MCF 10A (cell line): ENCODE data around the gene SMAGP. TPM values are rescaled to one million over a fixed set of nuclear protein-coding genes. Genes with fewer than 3 reads are reported as not detected.
"Not testable (repeated sequence)": the region's sequence is repeated elsewhere in the genome, so short reads cannot be mapped to it uniquely, and the experiment has no call there.

Experiments used
- BruUV-seq: library from RNA; stranded (reverse); fragments of 400-500 nt; replicated peaks from 2 replicates; lab custom pipeline; 2021; lab: Mats Ljungman, UMichigan
- CTCF ChIA-PET: fragments of 300-600 bp; sonication (Branson Sonifier 250); formaldehyde crosslinking; extraction: SDS; loops from one replicate; lab custom pipeline; 2021; ENCODE audit warnings: antibody characterized with exemption, inconsistent platforms; lab: Yijun Ruan, JAX
- POLR2A ChIA-PET: fragments of 300-600, 350-650 bp; sonication (Branson Sonifier 250); formaldehyde crosslinking; extraction: SDS; loops from one replicate; lab custom pipeline; 2020; ENCODE audit warnings: antibody characterized with exemption, inconsistent platforms; lab: Yijun Ruan, JAX
- DNase-seq: peaks from one replicate; pipeline ENCODE4 v3.0.0-alpha.2; 2018; ENCODE audit not compliant: unreplicated experiment
- H3K27ac Mint-ChIP-seq: one replicate; pipeline ENCODE4 v1.8.0; 2022; ENCODE audit warnings: mild to moderate bottlenecking, low read depth, mixed read lengths; ENCODE audit not compliant: unreplicated experiment
- H3K27me3 Mint-ChIP-seq: one replicate; pipeline ENCODE4 v1.8.0; 2022; ENCODE audit warnings: mixed read lengths; ENCODE audit not compliant: insufficient read depth, unreplicated experiment
- H3K36me3 Mint-ChIP-seq: one replicate; pipeline ENCODE4 v1.8.0; 2022; ENCODE audit warnings: mild to moderate bottlenecking, moderate library complexity, mixed read lengths; ENCODE audit not compliant: insufficient read depth, unreplicated experiment
- H3K4me1 Mint-ChIP-seq: one replicate; pipeline ENCODE4 v1.8.0; 2022; ENCODE audit warnings: mixed read lengths; ENCODE audit not compliant: insufficient read depth, unreplicated experiment
- H3K4me3 Mint-ChIP-seq: one replicate; pipeline ENCODE4 v1.8.0; 2022; ENCODE audit warnings: mild to moderate bottlenecking, moderate library complexity, mixed read lengths; ENCODE audit not compliant: unreplicated experiment
- H3K9me3 Mint-ChIP-seq: one replicate; pipeline ENCODE4 v1.8.0; 2022; ENCODE audit warnings: mixed read lengths; ENCODE audit not compliant: unreplicated experiment
- intact Hi-C: fragments of 100-400 bp; cut with micrococcal nuclease; formaldehyde crosslinking; loops from 2 replicates; pipeline ENCODE4 v1.14.1; 2022
- total RNA-seq: library from RNA; stranded (reverse); gene quantifications from 2 replicates; pipeline ENCODE4 v1.2.3, GENCODE V29; 2022
- TF ChIP-seq, protein P1 (sequence below): fragments of 200-600 bp; IDR thresholded peaks from one replicate; pipeline ENCODE4 v1.8.0; 2022; ENCODE audit warnings: antibody characterized with exemption, mild to moderate bottlenecking; ENCODE audit not compliant: unreplicated experiment

Gene SMAGP
- total RNA-seq, 1 experiment from 2014 or later: 17.4 TPM

DNA sequence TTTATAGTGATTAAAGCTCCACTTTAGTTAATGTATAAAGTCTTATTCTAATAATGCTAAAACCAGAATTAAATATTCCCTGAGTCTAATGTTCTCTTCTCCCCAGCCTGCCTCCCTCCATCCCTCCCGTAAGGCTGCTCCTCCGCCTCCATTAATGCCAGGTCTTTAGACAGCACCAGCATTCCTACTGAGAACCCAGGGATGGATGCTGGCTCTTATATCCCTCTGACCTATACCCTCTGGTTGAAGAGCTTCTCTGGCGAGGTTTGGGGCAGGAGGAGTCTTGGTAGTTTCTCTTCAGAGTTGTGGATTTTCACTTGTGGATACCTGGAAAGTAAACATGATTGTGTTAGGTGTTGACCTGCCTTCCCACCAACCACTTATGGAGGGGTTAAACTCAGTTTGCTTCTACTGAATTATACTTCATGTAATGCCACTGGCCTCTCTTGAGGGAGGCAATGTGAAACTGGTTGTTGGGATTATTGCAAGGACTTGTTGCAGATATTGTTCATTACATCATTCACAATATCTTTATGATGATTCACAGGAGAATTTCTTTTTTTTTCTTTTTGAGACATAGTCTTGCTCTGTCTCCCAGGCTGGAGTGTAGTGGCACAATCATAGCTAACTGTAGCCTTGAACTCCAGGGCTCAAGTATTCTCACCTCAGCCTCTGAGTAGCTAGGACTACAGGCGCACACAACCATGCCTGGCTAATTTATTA lies 11.1 kb upstream of the SMAGP start:
- no peaks in the 10 kb centered on the region for H3K27me3 Mint-ChIP-seq
- no peak overlapping the region for H3K27ac Mint-ChIP-seq
- ChIA-PET POLR2A (interaction anchor here (0.6 to 2.2 kb wide), 5 partner anchors 7 to 90 kb away, joined by 3 to 11 read pairs (median 4); partner anchors contain the start of genes DAZAP2 and SMAGP), CTCF (interaction anchor here (0.6 to 1.7 kb wide), 6 partner anchors 11 to 881 kb away, joined by 3 to 9 read pairs (median 4); partner anchors contain the start of gene SMAGP)
- TF ChIP-seq, protein P1, sequence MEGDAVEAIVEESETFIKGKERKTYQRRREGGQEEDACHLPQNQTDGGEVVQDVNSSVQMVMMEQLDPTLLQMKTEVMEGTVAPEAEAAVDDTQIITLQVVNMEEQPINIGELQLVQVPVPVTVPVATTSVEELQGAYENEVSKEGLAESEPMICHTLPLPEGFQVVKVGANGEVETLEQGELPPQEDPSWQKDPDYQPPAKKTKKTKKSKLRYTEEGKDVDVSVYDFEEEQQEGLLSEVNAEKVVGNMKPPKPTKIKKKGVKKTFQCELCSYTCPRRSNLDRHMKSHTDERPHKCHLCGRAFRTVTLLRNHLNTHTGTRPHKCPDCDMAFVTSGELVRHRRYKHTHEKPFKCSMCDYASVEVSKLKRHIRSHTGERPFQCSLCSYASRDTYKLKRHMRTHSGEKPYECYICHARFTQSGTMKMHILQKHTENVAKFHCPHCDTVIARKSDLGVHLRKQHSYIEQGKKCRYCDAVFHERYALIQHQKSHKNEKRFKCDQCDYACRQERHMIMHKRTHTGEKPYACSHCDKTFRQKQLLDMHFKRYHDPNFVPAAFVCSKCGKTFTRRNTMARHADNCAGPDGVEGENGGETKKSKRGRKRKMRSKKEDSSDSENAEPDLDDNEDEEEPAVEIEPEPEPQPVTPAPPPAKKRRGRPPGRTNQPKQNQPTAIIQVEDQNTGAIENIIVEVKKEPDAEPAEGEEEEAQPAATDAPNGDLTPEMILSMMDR: no peak
- H3K4me3 Mint-ChIP-seq: no peak overlapping the region
- no peaks in the 10 kb centered on the region for H3K9me3 Mint-ChIP-seq
- TSS peak; percentile 28 for BruUV-seq
- no peaks in the 10 kb centered on the region for H3K36me3 Mint-ChIP-seq
- DNase-seq: peak; percentile 35
- H3K4me1 Mint-ChIP-seq: no peaks in the 10 kb centered on the region
- intact Hi-C loops: loop anchor here (5.0 kb wide), 1 partner anchor 46 kb away; no protein-coding TSS in a partner anchor

DNA sequence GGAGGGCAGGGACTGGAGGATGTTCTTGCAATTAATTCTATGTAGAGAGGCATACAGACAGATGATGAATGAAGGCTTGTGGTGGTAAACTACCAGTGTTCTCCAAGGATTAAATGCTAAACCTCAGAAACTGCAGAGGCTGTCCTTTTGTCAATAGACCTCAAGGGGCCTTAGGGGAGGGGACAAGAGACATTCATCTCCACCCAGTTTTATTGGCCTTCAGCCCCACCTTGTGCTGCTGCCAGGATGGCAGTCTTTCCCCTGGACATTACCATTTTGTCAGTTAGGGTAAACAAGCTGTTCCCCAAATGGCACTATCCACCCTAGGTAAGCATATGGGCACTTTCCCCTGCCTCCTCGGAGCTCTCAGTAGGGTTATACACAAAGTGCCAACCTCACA lies 4.9 kb upstream of the SMAGP start:
- no peaks in the 10 kb centered on the region for H3K9me3 Mint-ChIP-seq
- no peak overlapping the region for H3K27ac Mint-ChIP-seq
- H3K27me3 Mint-ChIP-seq: no peaks in the 10 kb centered on the region
- no TSS peak for BruUV-seq
- no peaks in the 10 kb centered on the region for H3K36me3 Mint-ChIP-seq
- intact Hi-C loops: no loop called here
- H3K4me3 Mint-ChIP-seq: no peak overlapping the region
- CTCF ChIA-PET: interaction anchor here (2.0 kb wide), 1 partner anchor 66 kb away, joined by 18 read pairs; no protein-coding TSS in a partner anchor
- POLR2A ChIA-PET: no interaction called here
- TF ChIP-seq, protein P1: no peak
- peaks cover 9% of the 10 kb centered on the region for H3K4me1 Mint-ChIP-seq
- DNase-seq: no peak

- H3K27me3 Mint-ChIP-seq, H3K27ac Mint-ChIP-seq, H3K36me3 Mint-ChIP-seq, BruUV-seq, H3K4me1 Mint-ChIP-seq, H3K9me3 Mint-ChIP-seq, H3K4me3 Mint-ChIP-seq, DNase-seq, CTCF ChIA-PET: not testable (repeated sequence)
- POLR2A ChIA-PET: interaction anchor here (0.7 to 0.8 kb wide), 2 partner anchors 69 to 820 kb away, joined by 3 to 5 read pairs; no protein-coding TSS in a partner anchor
- intact Hi-C loops: loop anchor here (5.0 kb wide), 1 partner anchor 34 kb away; no protein-coding TSS in a partner anchor
Observed at GRCh38 chr12:51272810-51273209, 2.6 kb upstream of the SMAGP start.

GRCh38 chr12:51270951-51271518 lies 820 bp upstream of the SMAGP start:
- TSS peak; percentile 70 for BruUV-seq
- ChIA-PET POLR2A (interaction anchor here (0.6 to 2.6 kb wide), 10 partner anchors 11 to 215 kb away, joined by 3 to 38 read pairs (median 5); partner anchors contain the start of gene DAZAP2), CTCF (interaction anchor here (0.6 to 6.4 kb wide), 11 partner anchors 8 to 1252 kb away, joined by 3 to 110 read pairs (median 3); no protein-coding TSS in a partner anchor)
- H3K36me3 Mint-ChIP-seq: no peaks in the 10 kb centered on the region
- H3K4me3 Mint-ChIP-seq: peak overlapping the region; percentile 87
- intact Hi-C loops: loop anchor here (5.0 kb wide), 1 partner anchor 36 kb away; no protein-coding TSS in a partner anchor
- peak; percentile 80 for DNase-seq
- peak overlapping the region; percentile 74 for H3K27ac Mint-ChIP-seq
- TF ChIP-seq, protein P1: no peak
- H3K9me3 Mint-ChIP-seq: no peaks in the 10 kb centered on the region
- H3K4me1 Mint-ChIP-seq: peaks cover 12% of the 10 kb centered on the region
- no peaks in the 10 kb centered on the region for H3K27me3 Mint-ChIP-seq
